Dermis blood vessel endothelial cell (primary cell): ENCODE data around the gene ZNF77. TPM values are rescaled to one million over a fixed set of nuclear protein-coding genes. Genes with fewer than 3 reads are reported as not detected.
"Not testable (repeated sequence)": the region's sequence is repeated elsewhere in the genome, so short reads cannot be mapped to it uniquely, and the experiment has no call there.

Experiments used
- DNase-seq: peaks from one replicate; pipeline ENCODE4 v3.0.0; 2010
- total RNA-seq: library from RNA; depleted of rRNA; stranded (reverse); fragments of >200 nt; gene quantifications from 2 replicates; pipeline ENCODE4 v1.2.3, GENCODE V29; 2014

ZNF77 gene
- total RNA-seq, 1 donor from 2014 or later: 7.8 TPM

DNA sequence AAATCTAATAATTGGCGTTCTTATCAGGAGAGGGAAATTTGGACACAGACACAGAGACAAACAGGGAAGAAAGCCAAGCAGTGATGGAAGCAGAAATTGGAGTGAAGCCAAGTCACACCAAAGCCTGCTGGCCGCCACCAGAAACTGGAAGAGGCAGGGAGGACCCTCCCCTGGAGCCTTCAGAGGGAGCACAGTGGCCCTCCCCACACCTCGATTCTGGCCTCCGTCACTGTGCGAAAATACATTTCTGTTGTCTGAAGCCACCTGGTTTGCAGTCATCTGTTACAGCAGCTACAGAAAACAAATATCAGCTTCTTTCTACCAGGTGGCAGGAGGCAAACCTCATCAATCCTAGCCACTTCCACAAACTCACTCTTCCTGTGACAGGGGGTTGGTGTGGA, 24.3 kb upstream of the ZNF77 start:
- DNase-seq: peak; percentile 80

- no peak for DNase-seq
Observed at GRCh38 chr19:2967972-2968371, 23.2 kb upstream of the ZNF77 start.

DNA sequence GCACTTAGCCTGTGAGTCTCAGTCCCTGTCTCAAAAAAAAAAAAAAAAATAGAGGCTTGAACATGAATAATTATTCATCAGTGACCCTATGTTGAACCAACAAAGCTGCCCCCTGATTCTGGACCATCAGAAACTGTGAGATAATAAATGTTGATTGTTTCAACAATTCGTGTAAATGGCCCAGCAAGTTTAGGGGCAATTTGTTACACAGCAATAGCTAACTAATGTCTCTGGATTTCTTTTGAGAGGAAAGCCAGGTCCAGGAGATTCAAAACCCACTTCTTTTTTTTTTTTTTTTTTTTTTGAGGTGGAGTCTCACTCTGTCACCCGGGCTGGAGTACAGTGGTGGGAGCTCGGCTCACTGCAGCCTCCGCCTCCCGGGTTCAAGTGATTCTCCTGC, 20.1 kb upstream of the ZNF77 start:
- DNase-seq: no peak

DNA sequence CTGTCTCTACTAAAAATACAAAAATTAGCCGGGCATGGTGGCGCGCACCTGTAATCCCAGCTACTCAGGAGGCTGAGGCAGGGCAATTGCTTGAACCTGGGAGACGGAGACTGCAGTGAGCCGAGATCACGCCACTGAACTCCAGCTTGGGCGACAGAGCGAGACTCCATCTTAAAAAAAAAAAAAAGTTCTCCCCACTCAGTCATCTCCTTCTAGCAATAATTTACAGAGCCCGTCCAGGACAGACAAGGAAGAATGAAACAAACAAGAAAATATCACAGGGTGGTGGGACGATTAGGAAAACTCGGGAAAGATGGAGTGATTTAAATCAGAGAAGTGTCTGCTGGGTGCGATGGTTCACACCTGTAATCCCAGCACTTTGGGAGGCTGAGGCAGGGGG, 18.9 kb upstream of the ZNF77 start:
- DNase-seq: not testable (repeated sequence)

- DNase-seq: no peak
Observed at GRCh38 chr19:2963122-2963521, 18.4 kb upstream of the ZNF77 start.

GRCh38 chr19:2962018-2962670, 17.4 kb upstream of the ZNF77 start:
- peak; percentile 87 for DNase-seq

- DNase-seq: no peak
Observed at GRCh38 chr19:2960120-2960519, 15.3 kb upstream of the ZNF77 start.

DNA sequence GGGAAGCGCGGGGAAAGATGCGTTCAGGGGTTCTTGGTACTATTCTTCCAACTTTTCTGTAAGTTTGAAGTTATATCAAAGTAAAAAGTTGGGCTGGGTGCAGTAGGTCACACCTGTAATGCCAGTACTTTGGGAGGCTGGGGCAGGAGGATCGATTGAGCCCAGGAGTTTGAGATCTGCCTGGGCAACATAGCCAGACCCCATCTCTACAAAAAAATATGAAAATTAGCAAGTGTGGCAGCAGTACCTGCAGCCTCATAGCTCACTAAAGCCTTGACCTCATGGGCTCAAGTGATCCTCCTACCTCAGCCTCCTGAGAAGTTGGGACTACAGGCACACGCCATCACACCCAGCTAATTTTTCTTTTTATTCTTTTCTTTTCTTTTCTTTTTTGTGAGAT, 12.4 kb upstream of the ZNF77 start:
- DNase-seq: no peak

GRCh38 chr19:2952953-2953481, 8.2 kb upstream of the ZNF77 start:
- no peak for DNase-seq

DNA sequence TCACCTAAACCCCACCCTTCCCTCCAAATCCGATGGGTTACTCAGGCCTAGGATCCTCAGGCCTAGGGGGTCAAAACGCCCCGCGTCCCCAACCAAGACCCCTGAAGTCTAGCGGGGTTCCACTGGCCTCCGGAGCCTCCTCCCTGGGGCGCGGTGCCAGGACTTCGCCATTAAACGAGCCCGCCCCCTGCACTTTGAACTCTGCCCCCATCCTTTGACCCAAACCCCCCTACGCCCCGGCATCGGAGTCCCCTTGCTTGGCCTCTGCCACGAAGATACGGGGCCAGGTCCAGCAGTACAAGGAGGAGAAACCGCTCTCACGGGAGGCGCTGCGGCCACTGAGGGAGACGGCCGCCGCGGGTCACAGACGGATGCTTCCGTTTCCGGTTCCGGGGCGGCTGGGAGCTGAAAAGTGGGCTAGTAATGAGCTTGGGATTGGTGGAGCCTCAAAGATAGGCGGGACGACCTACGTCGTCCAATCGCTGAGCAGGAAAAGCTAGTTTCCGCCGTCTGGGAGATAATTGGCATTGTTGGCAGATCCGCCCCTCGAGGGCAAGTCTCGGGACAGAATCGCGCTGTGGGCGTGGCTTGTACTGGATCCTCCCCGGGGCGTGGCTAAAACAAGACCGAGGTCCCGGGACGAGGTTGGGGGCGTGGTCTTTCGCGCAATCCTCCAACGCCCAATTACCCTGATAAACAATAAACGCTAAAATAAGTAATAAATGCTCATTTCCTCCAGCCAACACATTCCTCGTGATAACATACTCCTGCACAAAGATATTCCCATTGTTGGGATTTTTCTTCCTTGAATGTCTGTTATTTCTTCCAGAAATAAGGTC, 5.7 kb upstream of the ZNF77 start:
- peak; percentile 100 for DNase-seq

DNA sequence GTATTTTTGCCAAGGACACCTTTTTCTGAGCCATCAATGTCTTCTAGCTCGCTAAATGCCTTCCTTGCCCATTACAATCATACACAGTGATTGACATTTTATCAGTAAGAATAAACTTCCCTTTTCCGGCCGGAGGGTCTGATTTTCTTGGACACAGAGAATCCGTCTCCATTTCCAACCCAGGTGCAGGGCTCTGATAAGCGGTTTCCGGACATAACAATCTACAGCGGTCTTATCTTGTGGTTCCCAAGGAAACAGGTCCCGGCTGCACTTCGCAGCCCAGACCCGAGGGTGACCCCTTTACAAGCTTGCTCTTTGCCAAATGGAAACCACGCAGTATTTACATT, 5.1 kb upstream of the ZNF77 start:
- peak; percentile 100 for DNase-seq

- no peak for DNase-seq
Observed at GRCh38 chr19:2945575-2946184, 909 bp upstream of the ZNF77 start.

DNA sequence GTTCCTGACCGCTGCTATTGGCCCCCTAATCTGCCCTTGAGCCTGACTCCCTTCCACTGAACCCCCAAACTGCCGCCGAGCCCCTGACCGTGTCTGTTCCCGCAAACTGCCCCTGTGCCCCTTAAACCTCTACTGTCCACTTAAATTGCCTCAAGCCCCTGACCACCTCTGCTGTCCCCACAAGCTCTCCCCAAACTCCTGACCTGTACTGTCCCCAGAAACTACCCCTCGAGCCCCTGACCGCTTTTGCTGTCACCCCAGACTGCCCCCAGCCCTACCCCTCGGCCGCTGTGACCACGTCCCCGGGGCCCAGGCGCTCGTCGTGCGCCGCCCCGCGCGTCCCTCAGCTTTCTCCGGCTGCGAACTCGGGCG, 382 bp downstream of the ZNF77 start:
- no peak for DNase-seq

DNA sequence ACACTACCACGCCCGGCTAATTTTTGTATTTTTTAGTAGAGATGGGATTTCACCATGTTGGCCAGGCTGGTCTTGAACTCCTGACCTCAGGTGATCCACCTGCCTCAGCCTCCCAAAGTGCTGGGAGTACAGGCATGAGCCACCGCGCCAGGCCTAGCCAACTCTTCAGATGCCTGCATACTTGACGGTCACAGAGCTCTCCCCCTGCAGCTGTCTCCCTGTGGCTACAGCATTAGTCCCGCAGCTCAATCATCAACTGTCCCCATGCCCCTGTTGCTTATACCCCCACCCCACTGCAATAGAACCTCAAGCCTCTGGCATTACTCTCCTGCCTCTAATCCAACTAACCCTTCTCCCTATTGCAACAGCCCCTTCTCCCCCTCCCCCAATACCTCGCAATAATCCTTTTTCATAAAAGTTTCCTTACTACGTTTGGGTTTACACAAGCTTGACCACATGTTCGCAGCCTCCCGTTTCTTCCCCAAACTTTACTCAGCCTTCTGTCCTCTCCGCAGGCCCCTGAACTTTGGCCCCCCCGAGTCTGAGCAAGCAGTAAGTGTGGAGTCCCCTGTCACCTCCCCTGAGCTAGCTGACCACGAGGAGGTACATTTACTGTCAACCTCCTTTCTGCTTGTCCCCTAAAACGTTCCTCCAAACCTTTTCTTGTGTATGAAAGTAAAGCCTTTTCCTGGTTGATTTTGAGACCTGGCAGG, 1.7 kb downstream of the ZNF77 start:
- no peak for DNase-seq

DNA sequence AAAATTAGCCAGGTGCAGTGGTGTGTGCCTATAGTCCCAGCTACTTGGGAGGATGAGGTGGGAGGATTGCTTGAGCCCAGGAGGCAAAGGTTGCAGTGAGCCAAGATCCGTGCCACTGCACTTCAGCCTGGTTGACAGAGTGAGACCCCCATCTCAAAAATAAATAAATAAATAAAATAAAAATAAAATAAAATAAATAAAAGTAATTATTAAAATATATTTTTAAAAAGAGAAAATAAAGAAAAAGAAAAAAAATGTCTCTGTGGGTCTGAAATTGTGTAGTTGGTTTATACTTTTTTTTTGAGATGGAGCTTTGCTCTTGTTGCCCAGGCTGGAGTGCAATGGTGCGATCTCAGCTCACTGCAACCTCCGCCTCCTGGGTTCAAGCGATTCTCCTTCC, 8.9 kb downstream of the ZNF77 start:
- not testable (repeated sequence) for DNase-seq

DNA sequence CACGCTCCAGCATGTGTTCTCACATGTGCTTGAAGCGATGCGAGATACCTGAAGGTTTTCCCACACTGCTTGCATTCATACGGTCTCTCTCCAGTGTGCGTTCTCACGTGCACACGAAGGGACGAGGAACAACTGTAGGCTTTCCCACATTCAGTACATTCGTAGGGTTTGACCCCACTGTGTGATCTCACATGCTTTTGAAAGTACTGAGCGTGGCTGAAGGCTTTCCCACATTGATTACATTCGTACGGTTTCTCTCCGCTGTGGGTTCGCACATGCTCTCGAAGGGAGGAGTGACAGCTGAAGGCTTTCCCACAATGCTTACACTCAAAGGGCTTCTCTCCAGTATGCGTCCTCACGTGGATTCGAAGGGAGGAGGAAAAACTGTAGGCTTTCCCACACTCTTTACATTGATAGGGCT, 11.3 kb downstream of the ZNF77 start:
- no peak for DNase-seq

DNA sequence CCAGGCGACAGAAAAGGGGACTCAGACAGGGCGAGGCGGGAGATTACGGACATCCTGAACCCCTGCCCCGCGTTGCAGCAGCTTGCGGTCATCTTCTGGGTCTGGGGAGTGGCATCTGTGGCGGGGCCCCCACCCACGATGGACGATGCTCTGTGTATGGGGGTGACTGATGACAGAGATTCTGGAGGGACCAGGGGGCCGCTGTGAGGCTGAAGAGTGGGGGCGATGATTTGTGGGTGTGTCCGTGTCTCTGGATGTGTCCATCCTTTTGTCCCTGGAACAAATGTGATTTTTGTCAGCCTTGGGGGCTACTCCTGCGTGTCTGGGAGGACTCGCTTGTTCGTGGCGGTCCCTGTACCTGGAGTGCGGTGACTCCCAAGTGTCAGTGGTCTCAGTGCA, 17.7 kb downstream of the ZNF77 start:
- DNase-seq: no peak

- DNase-seq: no peak
Observed at GRCh38 chr19:2926341-2927031, 18.3 kb downstream of the ZNF77 start.

GRCh38 chr19:2923510-2923909, 21.3 kb downstream of the ZNF77 start:
- no peak for DNase-seq

DNA sequence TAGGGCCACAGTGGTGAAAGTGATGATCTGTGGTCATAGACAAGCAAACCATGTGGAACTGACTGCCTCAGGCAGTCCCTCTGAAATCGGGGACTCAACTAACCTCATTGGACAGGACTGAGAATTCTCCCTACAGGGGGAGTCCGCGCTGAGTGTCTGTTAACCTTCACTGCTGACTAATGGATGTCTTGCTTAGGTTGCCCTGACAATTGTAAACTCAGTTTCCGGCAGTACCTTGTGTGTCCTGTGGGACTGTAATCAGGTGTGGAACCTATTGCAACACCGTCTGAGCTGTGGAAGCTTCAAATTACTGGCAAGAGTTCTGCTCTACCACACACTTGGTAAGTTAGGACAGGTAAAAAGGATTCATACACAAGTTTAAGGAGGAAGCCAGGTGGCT, 21.8 kb downstream of the ZNF77 start:
- no peak for DNase-seq

DNA sequence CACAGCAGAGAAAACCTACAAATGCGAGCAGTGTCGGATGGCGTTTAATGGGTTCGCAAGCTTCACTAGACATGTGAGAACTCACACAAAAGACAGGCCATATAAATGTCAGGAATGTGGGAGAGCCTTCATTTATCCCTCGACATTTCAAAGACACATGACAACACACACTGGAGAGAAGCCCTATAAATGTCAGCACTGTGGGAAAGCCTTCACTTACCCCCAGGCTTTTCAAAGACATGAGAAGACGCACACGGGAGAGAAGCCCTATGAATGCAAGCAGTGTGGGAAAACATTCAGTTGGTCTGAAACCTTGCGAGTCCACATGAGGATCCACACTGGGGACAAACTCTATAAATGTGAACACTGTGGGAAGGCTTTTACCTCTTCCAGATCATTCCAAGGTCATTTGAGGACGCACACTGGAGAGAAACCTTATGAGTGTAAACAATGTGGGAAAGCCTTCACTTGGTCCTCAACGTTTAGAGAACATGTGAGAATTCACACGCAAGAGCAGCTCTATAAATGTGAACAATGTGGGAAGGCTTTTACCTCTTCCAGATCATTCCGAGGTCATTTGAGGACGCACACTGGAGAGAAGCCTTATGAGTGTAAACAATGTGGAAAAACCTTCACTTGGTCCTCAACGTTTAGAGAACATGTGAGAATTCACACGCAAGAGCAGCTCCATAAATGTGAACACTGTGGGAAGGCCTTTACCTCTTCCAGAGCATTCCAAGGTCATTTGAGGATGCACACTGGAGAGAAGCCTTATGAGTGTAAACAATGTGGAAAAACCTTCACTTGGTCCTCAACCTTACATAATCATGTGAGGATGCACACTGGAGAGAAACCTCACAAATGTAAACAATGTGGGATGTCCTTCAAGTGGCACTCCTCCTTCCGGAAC, 27.2 kb downstream of the ZNF77 start:
- no peak for DNase-seq
